HCT116 (cell line): Measurements from ENCODE around the gene STARD7. TPM values are rescaled to one million over a fixed set of nuclear protein-coding genes. Genes with fewer than 3 reads are reported as not detected.

ENCODE experiments used
- ATAC-seq: fragments of 200-7000 bp; cut with Tn5 transposase; 2 replicates; pipeline ENCODE4 v1.9.1; 2020; ENCODE audit warnings: mild to moderate bottlenecking, moderate library complexity
- BruUV-seq: library from RNA; stranded (reverse); fragments of 400-500 nt; replicated peaks from 2 replicates; lab custom pipeline; 2021; lab: Mats Ljungman, UMichigan
- CTCF ChIA-PET: fragments of 300-600 bp; sonication (Branson Sonifier 250); formaldehyde crosslinking; loops from one replicate; lab custom pipeline; 2021; ENCODE audit warnings: antibody characterized with exemption; lab: Charles Lee
- POLR2A ChIA-PET: fragments of 300-600, 350-600 bp; sonication (Branson Sonifier 250); formaldehyde crosslinking; loops from one replicate; lab custom pipeline; 2021; ENCODE audit warnings: antibody characterized with exemption; lab: Charles Lee
- RAD21 ChIA-PET, 2 experiments: fragments of 300-600 bp; sonication (Branson Sonifier 250); formaldehyde crosslinking; loops; one replicate each; lab custom pipeline; 2023; ENCODE audit warnings: low total read pairs in 2 of 2; ENCODE audit not compliant: uncharacterized antibody in 2 of 2, unreplicated experiment in 2 of 2, low non-redundant PET in 1 of 2; lab: Charles Lee
- DNase-seq: peaks from one replicate; pipeline ENCODE4 v3.0.0-alpha.2; 2010; ENCODE audit warnings: low read depth, low spot score
- H2AFZ ChIP-seq: fragments of 200-600 bp; shearing (Covaris generic), sonication (generic); 2 replicates; pipeline ENCODE4 v1.6.1; 2017; ENCODE audit warnings: low read depth, mixed run types, mixed read lengths, antibody characterized with exemption, low read length; ENCODE audit not compliant: poor library complexity, severe bottlenecking
- H3K27ac ChIP-seq: 2 replicates; pipeline ENCODE4 v1.5.1; 2012; ENCODE audit warnings: low read depth, low read length
- H3K27me3 ChIP-seq: fragments of 200-600 bp; sonication (generic); 2 replicates; pipeline ENCODE4 v1.6.1; 2016; ENCODE audit warnings: mixed run types, low read length, mixed read lengths; ENCODE audit not compliant: insufficient read depth
- H3K36me3 ChIP-seq, 2 experiments: fragments of 200-500 bp in 1 of 2; fragments of 200-600 bp in 1 of 2; sonication (Bioruptor generic) in 1 of 2; sonication (generic) in 1 of 2; 2 replicates each; pipeline versions ENCODE4 v1.5.1 to v1.6.1; 2014 to 2016; ENCODE audit warnings: low read length in 2 of 2, inconsistent platforms in 1 of 2, mixed read lengths in 1 of 2, mixed run types in 1 of 2; ENCODE audit not compliant: insufficient read depth in 2 of 2, control insufficient read depth in 1 of 2
- H3K4me1 ChIP-seq, 2 experiments: fragments of 200-600 bp in 1 of 2; sonication (generic) in 1 of 2; 2 replicates each; pipeline versions ENCODE4 v1.5.1 to v1.6.1; 2012 to 2017; ENCODE audit warnings: low read length in 2 of 2, inconsistent platforms in 1 of 2, mild to moderate bottlenecking in 1 of 2, mixed read lengths in 1 of 2, mixed run types in 1 of 2, moderate library complexity in 1 of 2; ENCODE audit not compliant: insufficient read depth in 2 of 2, control insufficient read depth in 1 of 2
- H3K4me2 ChIP-seq: fragments of 200-600 bp; sonication (generic); 2 replicates; pipeline ENCODE4 v1.6.1; 2017; ENCODE audit warnings: mixed run types, low read length, mixed read lengths
- H3K4me3 ChIP-seq, 2 experiments: fragments of 200-600 bp in 1 of 2; sonication (generic) in 1 of 2; replicated peaks in 1 of 2; 2 replicates each; pipeline ENCODE4 v1.5.1; 2011 to 2016; ENCODE audit warnings: low read length in 2 of 2, control low read depth in 1 of 2, low read depth in 1 of 2, mild to moderate bottlenecking in 1 of 2, mixed read lengths in 1 of 2, mixed run types in 1 of 2
- H3K79me2 ChIP-seq: fragments of 200-600 bp; sonication (generic); 2 replicates; pipeline ENCODE4 v1.6.1; 2017; ENCODE audit warnings: mild to moderate bottlenecking, mixed run types, low read length, moderate library complexity, mixed read lengths; ENCODE audit not compliant: insufficient read depth
- H3K9ac ChIP-seq: fragments of 200-600 bp; sonication (generic); 2 replicates; pipeline ENCODE4 v1.6.1; 2016; ENCODE audit warnings: low read length, mixed read lengths
- H3K9me2 ChIP-seq: fragments of 200-600 bp; sonication (generic), shearing (Covaris generic); 2 replicates; pipeline ENCODE4 v1.6.1; 2017; ENCODE audit warnings: mixed run types, mild to moderate bottlenecking, moderate library complexity; ENCODE audit not compliant: insufficient read depth
- H3K9me3 ChIP-seq, 2 experiments: fragments of 200-500 bp in 1 of 2; fragments of 200-600 bp in 1 of 2; sonication (Bioruptor generic) in 1 of 2; sonication (generic) in 1 of 2; 2 replicates each; pipeline ENCODE4 v1.6.1; 2014 to 2017; ENCODE audit warnings: low read length in 2 of 2, mixed read lengths in 2 of 2, inconsistent platforms in 1 of 2, low read depth in 1 of 2, mild to moderate bottlenecking in 1 of 2, mixed run types in 1 of 2, moderate library complexity in 1 of 2; ENCODE audit not compliant: control insufficient read depth in 1 of 2, insufficient read depth in 1 of 2
- H4K20me1 ChIP-seq: fragments of 200-600 bp; sonication (generic), shearing (Covaris generic); 2 replicates; pipeline ENCODE4 v1.6.1; 2017; ENCODE audit warnings: mixed run types, mild to moderate bottlenecking, moderate library complexity; ENCODE audit not compliant: insufficient read depth
- ATF3 ChIP-seq: IDR thresholded peaks from 2 replicates; pipeline ENCODE4 v1.6.1; 2012
- CEBPB ChIP-seq: IDR thresholded peaks from 2 replicates; pipeline ENCODE4 v1.6.1; 2012; ENCODE audit warnings: low read depth
- EGR1 ChIP-seq: IDR thresholded peaks from 2 replicates; pipeline ENCODE4 v1.6.1; 2012; ENCODE audit warnings: low read depth
- EZH2 ChIP-seq: fragments of 200-600 bp; sonication (generic); IDR thresholded peaks from 2 replicates; pipeline ENCODE4 v1.6.1; 2017; ENCODE audit warnings: antibody characterized with exemption, mixed run types
- FOSL1 ChIP-seq: IDR thresholded peaks from 2 replicates; pipeline ENCODE4 v1.6.1; 2012; ENCODE audit warnings: low read depth
- JUND ChIP-seq: IDR thresholded peaks from 2 replicates; pipeline ENCODE4 v1.6.1; 2012
- MAX ChIP-seq: IDR thresholded peaks from 2 replicates; pipeline ENCODE4 v1.6.1; 2012
- POLR2A ChIP-seq: IDR thresholded peaks from 2 replicates; pipeline ENCODE4 v1.7.0; 2011; ENCODE audit warnings: borderline replicate concordance; ENCODE audit not compliant: insufficient read depth, insufficient read length; ENCODE audit errors: extremely low read depth
- POLR2AphosphoS5 ChIP-seq: IDR thresholded peaks from 2 replicates; pipeline ENCODE4 v1.6.1; 2011; ENCODE audit warnings: mild to moderate bottlenecking, low read depth, low read length, moderate library complexity
- SIN3A ChIP-seq: IDR thresholded peaks from 2 replicates; pipeline ENCODE4 v1.6.1; 2012; ENCODE audit warnings: low read depth
- SP1 ChIP-seq: IDR thresholded peaks from 2 replicates; pipeline ENCODE4 v1.6.1; 2012; ENCODE audit warnings: low read depth
- SRF ChIP-seq: IDR thresholded peaks from 2 replicates; pipeline ENCODE4 v1.6.1; 2012; ENCODE audit warnings: low read depth
- TCF7L2 ChIP-seq: IDR thresholded peaks from 2 replicates; pipeline ENCODE4 v1.7.0; 2011; ENCODE audit warnings: borderline replicate concordance, inconsistent platforms; ENCODE audit not compliant: insufficient read depth, insufficient read length; ENCODE audit errors: extremely low read depth
- YY1 ChIP-seq: IDR thresholded peaks from 2 replicates; pipeline ENCODE4 v1.6.1; 2011; ENCODE audit warnings: low read length, low read depth, moderate library complexity, mild to moderate bottlenecking; ENCODE audit not compliant: insufficient replicate concordance; ENCODE audit errors: extremely low read depth
- ZFX ChIP-seq: fragments of 450-650 bp; IDR thresholded peaks from 2 replicates; pipeline ENCODE4 v1.6.1; 2017
- ZNF274 ChIP-seq: fragments of 200-500 bp; sonication (Bioruptor generic); IDR thresholded peaks from 2 replicates; pipeline ENCODE4 v1.6.1; 2014; ENCODE audit warnings: mild to moderate bottlenecking, low read depth, low read length, inconsistent platforms
- intact Hi-C: fragments of 100-400 bp; cut with micrococcal nuclease; formaldehyde crosslinking; loops from 2 replicates; pipeline ENCODE4 v1.10.0; 2022
- total RNA-seq: library from RNA; stranded (reverse); gene quantifications from one replicate; pipeline ENCODE4 v1.2.1, GENCODE V29; 2021; ENCODE audit not compliant: unreplicated experiment

The STARD7 gene
- total RNA-seq, 1 experiment from 2014 or later, result 160 TPM

- TF ChIP-seq JUND (no peak), ZNF274 (no peak), SRF (no peak), SP1 (no peak), POLR2A (no peak), EZH2 (no peak), YY1 (no peak)
These were observed 37.2 kb upstream of the STARD7 start (continued) for GRCh38 chr2:96245609-96246390.

- DNase-seq (no peak), ATAC-seq (no peak)
- Histone ChIP-seq H3K27ac (no peak overlapping the region), H3K36me3 (no peaks in the 10 kb centered on the region), H4K20me1 (no peaks in the 10 kb centered on the region), H3K9me2 (no peaks in the 10 kb centered on the region), H3K4me2 (no peak overlapping the region), H3K79me2 (no peaks in the 10 kb centered on the region), H3K9me3 (no peaks in the 10 kb centered on the region), H3K4me1 (peaks cover 0 to 5% of the 10 kb centered on the region in 2 experiments; a peak in 1 of 4 replicates), H3K9ac (no peak overlapping the region), H3K27me3 (no peaks in the 10 kb centered on the region), H3K4me3 (no peak overlapping the region), H2AFZ (no peak overlapping the region)
- RAD21 ChIA-PET, result no interaction called here
- POLR2A ChIA-PET, result no interaction called here
- BruUV-seq, result no TSS peak
- CTCF ChIA-PET, result no interaction called here
- no peak for TF ChIP-seq EGR1
- TF ChIP-seq SRF, result no peak
- no peak for TF ChIP-seq POLR2AphosphoS5
- TF ChIP-seq ATF3, result no peak
- no peak for TF ChIP-seq TCF7L2
- TF ChIP-seq ZNF274, result no peak
- no peak for TF ChIP-seq FOSL1
- no peak for TF ChIP-seq EZH2
- TF ChIP-seq CEBPB, result no peak
- no peak for TF ChIP-seq SIN3A
- TF ChIP-seq MAX, result no peak
- TF ChIP-seq ZFX, result no peak
- intact Hi-C loops, result no loop called here
These were observed 35.2 kb upstream of the STARD7 start for GRCh38 chr2:96243843-96244242.
